Esophagus muscularis mucosa (tissue), 4 donors: Measurements from ENCODE around the gene IQSEC3. TPM values are rescaled to one million over a fixed set of nuclear protein-coding genes. Genes with fewer than 3 reads are reported as not detected.

Experiments
- DNase-seq: peaks from one replicate; pipeline ENCODE4 v3.0.0-alpha.2; 2017; ENCODE audit errors: extremely low spot score
- H3K27ac ChIP-seq, 4 donors: fragments of 200-600 bp; sonication (generic); replicated peaks in 1 of 4; 1 replicate in 3 of 4; 2 replicates in 1 of 4; pipeline ENCODE4 v1.5.1; 2016 to 2019; ENCODE audit warnings: mild to moderate bottlenecking in 1 of 4
- H3K27me3 ChIP-seq, 4 donors: fragments of 200-600 bp; sonication (generic); one replicate each; pipeline versions ENCODE4 v1.5.1 to v1.6.0; 2016 to 2019
- H3K36me3 ChIP-seq, 4 donors: fragments of 200-600 bp; sonication (generic); one replicate each; pipeline ENCODE4 v1.5.1; 2016 to 2019
- H3K4me1 ChIP-seq, 4 donors: fragments of 200-600 bp; sonication (generic); one replicate each; pipeline ENCODE4 v1.5.1; 2016 to 2019
- H3K4me3 ChIP-seq, 4 donors: fragments of 200-600 bp; sonication (generic); 1 replicate in 2 of 4; 2 replicates in 2 of 4; pipeline ENCODE4 v1.5.1; 2016 to 2019; ENCODE audit warnings: mild to moderate bottlenecking in 4 of 4, moderate library complexity in 1 of 4
- H3K9me3 ChIP-seq, 4 donors: fragments of 200-600 bp; sonication (generic); 1 replicate in 3 of 4; 2 replicates in 1 of 4; pipeline ENCODE4 v1.5.1; 2016 to 2019
- EP300 ChIP-seq: sonication (generic); formaldehyde crosslinking; IDR thresholded peaks from one replicate; pipeline ENCODE4 v1.6.1; 2017; ENCODE audit warnings: antibody characterized with exemption
- POLR2A ChIP-seq: fragments of 450-650 bp; IDR thresholded peaks from one replicate; pipeline ENCODE4 v1.6.1; 2017; ENCODE audit warnings: antibody characterized with exemption, moderate library complexity, mild to moderate bottlenecking, low read depth
- POLR2AphosphoS5 ChIP-seq, 2 donors: sonication (generic); formaldehyde crosslinking; IDR thresholded peaks; one replicate each; pipeline ENCODE4 v1.6.1; 2017; ENCODE audit warnings: antibody characterized with exemption in 2 of 2
- WGBS: methylation state at CpG from one replicate; pipeline ENCODE4 v1.1.5; 2018; 5-methylcytosine and 5-hydroxymethylcytosine counted together
- intact Hi-C: fragments of 100-400 bp; cut with DNase I; formaldehyde crosslinking; loops from one replicate; pipeline ENCODE4 v1.15.1; 2023
- total RNA-seq, 4 donors: library from RNA; depleted of rRNA; stranded (reverse); fragments of >200 nt; gene quantifications; one replicate each; pipeline versions ENCODE4 v1.1.0 to v1.2.1, GENCODE V29; 2016
- TF ChIP-seq, protein P1 (sequence below), 3 experiments: fragments of 200-600 bp in 2 of 3; fragments of 450-650 bp in 1 of 3; sonication (generic) in 2 of 3; IDR thresholded peaks; one replicate each; pipeline ENCODE4 v1.5.1; 2017 to 2019; ENCODE audit warnings: antibody characterized with exemption in 3 of 3, mild to moderate bottlenecking in 2 of 3, moderate library complexity in 1 of 3

The IQSEC3 gene
- total RNA-seq, 4 donors from 2014 or later = 0.26 to 2.3 (median 1.4) TPM

- no peak for TF ChIP-seq POLR2A
- TF ChIP-seq POLR2AphosphoS5 (IDR thresholded peaks at IDR 0.05) = no peak
- TF ChIP-seq, protein P1, sequence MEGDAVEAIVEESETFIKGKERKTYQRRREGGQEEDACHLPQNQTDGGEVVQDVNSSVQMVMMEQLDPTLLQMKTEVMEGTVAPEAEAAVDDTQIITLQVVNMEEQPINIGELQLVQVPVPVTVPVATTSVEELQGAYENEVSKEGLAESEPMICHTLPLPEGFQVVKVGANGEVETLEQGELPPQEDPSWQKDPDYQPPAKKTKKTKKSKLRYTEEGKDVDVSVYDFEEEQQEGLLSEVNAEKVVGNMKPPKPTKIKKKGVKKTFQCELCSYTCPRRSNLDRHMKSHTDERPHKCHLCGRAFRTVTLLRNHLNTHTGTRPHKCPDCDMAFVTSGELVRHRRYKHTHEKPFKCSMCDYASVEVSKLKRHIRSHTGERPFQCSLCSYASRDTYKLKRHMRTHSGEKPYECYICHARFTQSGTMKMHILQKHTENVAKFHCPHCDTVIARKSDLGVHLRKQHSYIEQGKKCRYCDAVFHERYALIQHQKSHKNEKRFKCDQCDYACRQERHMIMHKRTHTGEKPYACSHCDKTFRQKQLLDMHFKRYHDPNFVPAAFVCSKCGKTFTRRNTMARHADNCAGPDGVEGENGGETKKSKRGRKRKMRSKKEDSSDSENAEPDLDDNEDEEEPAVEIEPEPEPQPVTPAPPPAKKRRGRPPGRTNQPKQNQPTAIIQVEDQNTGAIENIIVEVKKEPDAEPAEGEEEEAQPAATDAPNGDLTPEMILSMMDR (IDR thresholded peaks at IDR 0.05) = no peak
- TF ChIP-seq EP300 = no peak
- no peak for DNase-seq
- H3K4me3 ChIP-seq = no peak overlapping the region
- no peaks in the 10 kb centered on the region for H3K9me3 ChIP-seq
- H3K4me1 ChIP-seq = peaks cover 0 to 6% (median 2%) of the 10 kb centered on the region in 4 donors
- no peak overlapping the region for H3K27ac ChIP-seq
- intact Hi-C loops = no loop called here
- 93% methylated on average over 11 of the region's 12 CpGs for WGBS
- H3K36me3 ChIP-seq = no peaks in the 10 kb centered on the region
- peaks cover 0 to 80% (median 2%) of the 10 kb centered on the region in 4 donors for H3K27me3 ChIP-seq
Observed at GRCh38 chr12:209851-210250, 143.3 kb downstream of the IQSEC3 start.

DNA sequence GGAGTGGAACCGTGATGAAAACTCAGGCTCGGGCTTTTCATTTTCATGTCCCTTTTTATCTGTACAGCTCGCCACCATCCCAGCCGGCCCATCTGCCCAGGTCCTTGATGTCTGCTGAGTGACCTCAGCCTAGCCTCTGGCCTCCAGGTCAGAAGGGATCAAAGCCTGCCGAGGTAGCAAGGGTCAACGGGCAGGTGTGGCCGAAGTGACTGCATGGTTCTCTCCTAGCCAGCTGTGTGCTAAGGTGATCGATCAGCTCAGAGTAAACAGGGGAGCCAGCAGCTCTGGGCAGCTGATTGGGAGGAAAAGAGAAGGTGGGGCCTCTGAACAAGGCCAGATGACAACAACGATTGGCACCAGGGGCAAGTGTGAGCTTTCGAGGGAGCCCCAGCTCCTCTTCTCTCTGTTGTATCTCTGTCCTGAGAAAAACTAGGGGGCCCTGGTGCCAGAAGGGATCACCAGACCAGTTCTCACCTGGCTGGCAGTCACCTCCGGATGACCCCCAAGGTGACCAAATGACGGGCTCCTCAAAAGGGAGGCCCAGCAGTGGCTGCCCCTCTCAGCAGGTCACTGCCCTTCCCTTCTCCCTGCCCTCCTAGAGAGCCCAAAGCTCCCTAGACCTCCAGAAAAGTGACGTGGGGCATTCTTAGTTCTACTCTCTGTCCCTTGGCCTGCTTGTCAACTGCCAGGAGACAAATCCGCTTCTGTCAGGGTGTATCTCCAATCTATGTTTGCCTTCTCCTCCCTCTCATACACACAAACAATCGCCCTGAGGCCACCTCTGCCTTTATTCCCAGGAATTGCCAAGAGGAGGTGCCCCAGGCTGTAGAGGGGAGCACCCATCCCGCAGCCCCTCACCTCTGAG is 143.9 kb downstream of the IQSEC3 start:
- H3K27me3 ChIP-seq = peaks cover 0 to 80% (median 1%) of the 10 kb centered on the region in 4 donors
- 79% methylated on average over 14 of the region's 16 CpGs for WGBS
- TF ChIP-seq POLR2AphosphoS5 (IDR thresholded peaks at IDR 0.05) (no peak), POLR2A (no peak), EP300 (no peak)
- TF ChIP-seq, protein P1 (IDR thresholded peaks at IDR 0.05) = no peak
- H3K36me3 ChIP-seq = no peaks in the 10 kb centered on the region
- intact Hi-C loops = no loop called here
- no peak overlapping the region for H3K4me3 ChIP-seq
- H3K27ac ChIP-seq = no peak overlapping the region
- DNase-seq = no peak
- H3K9me3 ChIP-seq = no peaks in the 10 kb centered on the region
- peaks cover 0 to 6% (median 2%) of the 10 kb centered on the region in 4 donors for H3K4me1 ChIP-seq

- Histone ChIP-seq H3K4me3 (no peak overlapping the region), H3K27ac (no peak overlapping the region), H3K27me3 (peaks cover 0 to 83% (median 1%) of the 10 kb centered on the region in 4 donors), H3K4me1 (peaks cover 0 to 6% (median 2%) of the 10 kb centered on the region in 4 donors), H3K36me3 (no peaks in the 10 kb centered on the region), H3K9me3 (no peaks in the 10 kb centered on the region)
- TF ChIP-seq, protein P1 (IDR thresholded peaks at IDR 0.05) = no peak
- TF ChIP-seq POLR2A (no peak), POLR2AphosphoS5 (IDR thresholded peaks at IDR 0.05) (no peak), EP300 (no peak)
- 89% methylated on average over 3 of the region's 3 CpGs for WGBS
- intact Hi-C loops = no loop called here
- no peak for DNase-seq
Observed at GRCh38 chr12:211142-211465, 144.5 kb downstream of the IQSEC3 start.

GRCh38 chr12:211639-212414 is 145.3 kb downstream of the IQSEC3 start:
- Histone ChIP-seq H3K27me3 (peaks cover 0 to 78% (median 1%) of the 10 kb centered on the region in 4 donors), H3K4me3 (no peak overlapping the region), H3K27ac (no peak overlapping the region), H3K9me3 (no peaks in the 10 kb centered on the region), H3K4me1 (peaks cover 0 to 6% (median 2%) of the 10 kb centered on the region in 4 donors), H3K36me3 (no peaks in the 10 kb centered on the region)
- intact Hi-C loops = no loop called here
- no peak for TF ChIP-seq POLR2AphosphoS5 (IDR thresholded peaks at IDR 0.05)
- TF ChIP-seq EP300 = no peak
- TF ChIP-seq, protein P1 (IDR thresholded peaks at IDR 0.05) = no peak
- TF ChIP-seq POLR2A = no peak
- 90% methylated on average over 16 of the region's 16 CpGs for WGBS
- DNase-seq = no peak
